ENCODE results near the gene SIL1.

DNA sequence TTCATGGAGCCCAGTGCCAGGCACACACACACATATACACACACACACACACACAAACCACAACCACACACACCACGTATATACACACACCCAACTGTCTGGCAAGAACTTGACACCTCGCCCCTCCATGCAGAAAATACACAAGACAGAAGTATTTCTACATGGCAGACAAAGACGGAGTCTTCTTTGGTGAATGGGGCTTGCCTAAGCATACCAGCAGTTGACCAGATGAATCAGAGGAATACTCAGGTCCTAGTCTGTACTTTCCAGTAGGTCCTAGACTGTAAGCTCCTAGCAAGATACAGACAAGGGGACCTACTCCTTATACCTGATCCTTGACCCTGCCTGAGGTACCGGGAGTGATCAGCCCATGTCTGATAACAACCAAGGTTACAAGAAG is 60.1 kb downstream of the SIL1 start:
- TF ChIP-seq RFX5 (IDR thresholded peaks at IDR 0.05; ENCODE audit: low read depth, low read length) (no peak), POLR2A (IDR thresholded peaks at IDR 0.05; ENCODE audit: low read depth, low read length) (no peak), FOS (IDR thresholded peaks at IDR 0.05; ENCODE audit: low read depth, low read length) (no peak), CEBPB (IDR thresholded peaks at IDR 0.05; ENCODE audit: low read depth, low read length) (no peak)
- TF ChIP-seq, protein P1, sequence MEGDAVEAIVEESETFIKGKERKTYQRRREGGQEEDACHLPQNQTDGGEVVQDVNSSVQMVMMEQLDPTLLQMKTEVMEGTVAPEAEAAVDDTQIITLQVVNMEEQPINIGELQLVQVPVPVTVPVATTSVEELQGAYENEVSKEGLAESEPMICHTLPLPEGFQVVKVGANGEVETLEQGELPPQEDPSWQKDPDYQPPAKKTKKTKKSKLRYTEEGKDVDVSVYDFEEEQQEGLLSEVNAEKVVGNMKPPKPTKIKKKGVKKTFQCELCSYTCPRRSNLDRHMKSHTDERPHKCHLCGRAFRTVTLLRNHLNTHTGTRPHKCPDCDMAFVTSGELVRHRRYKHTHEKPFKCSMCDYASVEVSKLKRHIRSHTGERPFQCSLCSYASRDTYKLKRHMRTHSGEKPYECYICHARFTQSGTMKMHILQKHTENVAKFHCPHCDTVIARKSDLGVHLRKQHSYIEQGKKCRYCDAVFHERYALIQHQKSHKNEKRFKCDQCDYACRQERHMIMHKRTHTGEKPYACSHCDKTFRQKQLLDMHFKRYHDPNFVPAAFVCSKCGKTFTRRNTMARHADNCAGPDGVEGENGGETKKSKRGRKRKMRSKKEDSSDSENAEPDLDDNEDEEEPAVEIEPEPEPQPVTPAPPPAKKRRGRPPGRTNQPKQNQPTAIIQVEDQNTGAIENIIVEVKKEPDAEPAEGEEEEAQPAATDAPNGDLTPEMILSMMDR (conservative IDR thresholded peaks at IDR 0.05; ENCODE audit: low read depth, low read length), result no peak
- TF ChIP-seq, protein P2, sequence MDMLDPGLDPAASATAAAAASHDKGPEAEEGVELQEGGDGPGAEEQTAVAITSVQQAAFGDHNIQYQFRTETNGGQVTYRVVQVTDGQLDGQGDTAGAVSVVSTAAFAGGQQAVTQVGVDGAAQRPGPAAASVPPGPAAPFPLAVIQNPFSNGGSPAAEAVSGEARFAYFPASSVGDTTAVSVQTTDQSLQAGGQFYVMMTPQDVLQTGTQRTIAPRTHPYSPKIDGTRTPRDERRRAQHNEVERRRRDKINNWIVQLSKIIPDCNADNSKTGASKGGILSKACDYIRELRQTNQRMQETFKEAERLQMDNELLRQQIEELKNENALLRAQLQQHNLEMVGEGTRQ (IDR thresholded peaks at IDR 0.05; ENCODE audit: low read depth, low read length), result no peak
- TF ChIP-seq, protein P3, sequence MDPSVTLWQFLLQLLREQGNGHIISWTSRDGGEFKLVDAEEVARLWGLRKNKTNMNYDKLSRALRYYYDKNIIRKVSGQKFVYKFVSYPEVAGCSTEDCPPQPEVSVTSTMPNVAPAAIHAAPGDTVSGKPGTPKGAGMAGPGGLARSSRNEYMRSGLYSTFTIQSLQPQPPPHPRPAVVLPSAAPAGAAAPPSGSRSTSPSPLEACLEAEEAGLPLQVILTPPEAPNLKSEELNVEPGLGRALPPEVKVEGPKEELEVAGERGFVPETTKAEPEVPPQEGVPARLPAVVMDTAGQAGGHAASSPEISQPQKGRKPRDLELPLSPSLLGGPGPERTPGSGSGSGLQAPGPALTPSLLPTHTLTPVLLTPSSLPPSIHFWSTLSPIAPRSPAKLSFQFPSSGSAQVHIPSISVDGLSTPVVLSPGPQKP (IDR thresholded peaks at IDR 0.05; ENCODE audit: borderline replicate concordance, low read depth, low read length), result no peak
